ENCODE results near the gene PDE2A. TPM values are rescaled to one million over a fixed set of nuclear protein-coding genes. Genes with fewer than 3 reads are reported as not detected.

PDE2A gene
- total RNA-seq, 1 donor, result not detected

DNA sequence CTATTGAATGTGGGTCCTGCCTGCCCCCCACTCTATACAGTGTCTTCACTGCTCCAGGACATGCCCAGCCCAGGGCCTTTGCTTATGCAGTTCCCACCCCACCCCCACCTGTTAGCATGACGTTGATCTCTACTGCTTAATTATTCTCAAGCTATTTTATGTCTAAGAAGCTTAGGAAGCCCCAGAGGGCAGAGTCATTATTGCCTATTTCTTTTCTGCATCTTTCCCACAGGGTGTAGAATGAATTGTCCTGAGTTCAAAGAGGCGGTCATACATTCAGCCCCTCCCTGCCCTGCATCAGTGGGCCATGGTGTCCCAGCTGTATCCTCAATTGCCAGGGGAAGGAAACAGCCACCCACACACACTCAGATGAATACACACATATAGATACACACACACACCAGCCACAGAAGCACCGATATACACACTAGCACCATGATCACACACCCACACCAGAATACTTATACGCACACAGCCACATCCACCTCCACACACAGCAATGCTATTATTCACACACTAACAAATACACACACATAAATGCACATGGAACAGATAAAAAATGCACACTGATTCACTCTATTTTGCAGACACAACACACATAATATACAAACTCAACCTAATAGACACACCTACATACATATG is 1.5 kb downstream of the PDE2A start:
- TF ChIP-seq, protein P1, sequence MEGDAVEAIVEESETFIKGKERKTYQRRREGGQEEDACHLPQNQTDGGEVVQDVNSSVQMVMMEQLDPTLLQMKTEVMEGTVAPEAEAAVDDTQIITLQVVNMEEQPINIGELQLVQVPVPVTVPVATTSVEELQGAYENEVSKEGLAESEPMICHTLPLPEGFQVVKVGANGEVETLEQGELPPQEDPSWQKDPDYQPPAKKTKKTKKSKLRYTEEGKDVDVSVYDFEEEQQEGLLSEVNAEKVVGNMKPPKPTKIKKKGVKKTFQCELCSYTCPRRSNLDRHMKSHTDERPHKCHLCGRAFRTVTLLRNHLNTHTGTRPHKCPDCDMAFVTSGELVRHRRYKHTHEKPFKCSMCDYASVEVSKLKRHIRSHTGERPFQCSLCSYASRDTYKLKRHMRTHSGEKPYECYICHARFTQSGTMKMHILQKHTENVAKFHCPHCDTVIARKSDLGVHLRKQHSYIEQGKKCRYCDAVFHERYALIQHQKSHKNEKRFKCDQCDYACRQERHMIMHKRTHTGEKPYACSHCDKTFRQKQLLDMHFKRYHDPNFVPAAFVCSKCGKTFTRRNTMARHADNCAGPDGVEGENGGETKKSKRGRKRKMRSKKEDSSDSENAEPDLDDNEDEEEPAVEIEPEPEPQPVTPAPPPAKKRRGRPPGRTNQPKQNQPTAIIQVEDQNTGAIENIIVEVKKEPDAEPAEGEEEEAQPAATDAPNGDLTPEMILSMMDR (IDR thresholded peaks at IDR 0.05; ENCODE audit: insufficient read depth, low read length), result no peak
- no peak for DNase-seq (ENCODE audit: low read depth)
- no peak overlapping the region for H3K4me3 ChIP-seq (ENCODE audit: low read depth, low read length)

DNA sequence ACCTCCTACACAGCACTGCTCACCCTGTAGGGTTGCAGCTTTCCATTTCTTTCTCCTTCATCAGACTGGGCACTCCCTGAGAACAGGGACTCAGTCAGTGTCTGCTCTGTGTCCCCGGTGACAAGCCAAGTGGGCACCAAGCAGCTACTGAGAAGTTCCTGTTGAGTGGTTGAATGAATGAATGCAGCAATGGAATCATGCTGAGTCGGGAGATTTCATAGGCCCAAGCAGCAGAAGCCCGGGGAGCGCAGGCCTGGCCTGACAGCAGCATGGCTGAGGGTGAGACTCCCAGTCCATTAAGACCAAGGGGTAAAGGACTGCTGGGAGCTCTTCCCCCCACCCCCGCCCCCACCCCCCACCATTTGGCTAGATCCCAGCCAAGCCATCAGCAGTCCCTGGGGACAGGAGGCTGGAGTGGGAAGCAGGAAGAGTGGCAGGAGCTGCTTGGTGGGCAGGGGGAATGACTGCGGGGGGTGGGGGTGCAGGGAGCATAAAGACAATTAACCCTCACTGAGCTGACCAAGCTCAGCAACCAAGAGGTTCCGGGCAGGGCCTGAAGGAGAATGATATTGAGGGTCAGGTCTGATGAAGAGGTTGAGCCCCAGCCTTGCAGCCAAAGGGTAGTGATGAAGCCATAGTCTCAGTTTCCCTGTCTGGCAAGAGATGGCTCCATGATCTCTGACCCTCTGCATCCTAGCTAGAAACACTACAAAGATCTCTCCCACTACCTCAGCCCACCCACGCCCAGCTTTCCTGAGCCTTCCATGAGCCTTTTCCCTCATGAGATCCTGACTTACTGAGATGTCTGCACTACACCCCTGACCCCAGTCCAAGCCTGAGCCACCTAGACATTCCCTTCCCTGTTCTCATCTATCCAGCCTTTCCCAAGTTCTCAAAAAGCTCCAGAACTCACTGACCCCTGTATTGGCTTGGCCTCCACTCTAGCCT is 2.8 kb downstream of the PDE2A start:
- no peak overlapping the region for H3K4me3 ChIP-seq (ENCODE audit: low read depth, low read length)
- no peak for DNase-seq (ENCODE audit: low read depth)
- TF ChIP-seq, protein P1 (IDR thresholded peaks at IDR 0.05; ENCODE audit: insufficient read depth, low read length), result no peak

DNA sequence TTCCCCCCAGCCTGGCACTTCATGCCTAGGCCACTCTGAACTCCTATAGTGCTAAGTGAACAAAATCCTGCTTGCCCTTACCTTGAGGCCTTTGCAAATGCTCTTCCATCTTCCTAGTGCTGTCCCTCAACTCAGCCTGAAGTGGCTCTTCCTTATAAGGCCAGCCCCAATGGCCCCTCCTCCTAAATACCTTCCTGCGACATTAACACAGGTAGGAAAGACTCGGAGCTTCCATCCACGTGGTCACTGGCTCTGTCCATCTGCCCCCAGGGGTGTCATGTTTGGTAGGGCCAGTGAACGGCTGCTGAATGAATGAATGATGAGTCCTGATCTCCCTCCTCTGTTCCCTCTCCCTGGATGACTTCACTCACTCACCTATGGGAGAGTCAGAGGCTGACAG is 4.2 kb downstream of the PDE2A start:
- no peak overlapping the region for H3K4me3 ChIP-seq (ENCODE audit: low read depth, low read length)
- TF ChIP-seq, protein P1 (IDR thresholded peaks at IDR 0.05; ENCODE audit: insufficient read depth, low read length), result no peak
- no peak for DNase-seq (ENCODE audit: low read depth)

DNA sequence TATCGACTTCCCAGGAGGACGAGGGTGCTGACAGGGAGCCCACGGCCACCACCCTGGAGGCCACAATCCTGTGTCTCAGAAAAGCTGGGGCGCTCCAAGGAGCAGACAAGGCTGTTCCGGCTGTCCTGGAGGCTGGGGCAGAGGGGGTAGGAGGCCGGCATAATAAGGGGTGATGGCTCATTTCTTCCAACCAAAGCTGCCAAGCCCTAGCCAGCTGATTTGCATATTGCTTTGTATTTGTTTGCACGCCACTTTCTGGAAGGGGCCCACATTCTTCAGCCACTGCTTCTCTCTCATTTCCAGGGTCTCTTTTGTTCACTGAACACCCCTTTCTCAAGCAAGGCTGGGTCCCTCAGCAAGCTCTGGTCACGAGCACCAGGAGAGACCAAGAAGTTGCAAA is 4.7 kb downstream of the PDE2A start:
- TF ChIP-seq, protein P1 (IDR thresholded peaks at IDR 0.05; ENCODE audit: insufficient read depth, low read length), result no peak
- DNase-seq (ENCODE audit: low read depth), result no peak
- H3K4me3 ChIP-seq (ENCODE audit: low read depth, low read length), result no peak overlapping the region

DNA sequence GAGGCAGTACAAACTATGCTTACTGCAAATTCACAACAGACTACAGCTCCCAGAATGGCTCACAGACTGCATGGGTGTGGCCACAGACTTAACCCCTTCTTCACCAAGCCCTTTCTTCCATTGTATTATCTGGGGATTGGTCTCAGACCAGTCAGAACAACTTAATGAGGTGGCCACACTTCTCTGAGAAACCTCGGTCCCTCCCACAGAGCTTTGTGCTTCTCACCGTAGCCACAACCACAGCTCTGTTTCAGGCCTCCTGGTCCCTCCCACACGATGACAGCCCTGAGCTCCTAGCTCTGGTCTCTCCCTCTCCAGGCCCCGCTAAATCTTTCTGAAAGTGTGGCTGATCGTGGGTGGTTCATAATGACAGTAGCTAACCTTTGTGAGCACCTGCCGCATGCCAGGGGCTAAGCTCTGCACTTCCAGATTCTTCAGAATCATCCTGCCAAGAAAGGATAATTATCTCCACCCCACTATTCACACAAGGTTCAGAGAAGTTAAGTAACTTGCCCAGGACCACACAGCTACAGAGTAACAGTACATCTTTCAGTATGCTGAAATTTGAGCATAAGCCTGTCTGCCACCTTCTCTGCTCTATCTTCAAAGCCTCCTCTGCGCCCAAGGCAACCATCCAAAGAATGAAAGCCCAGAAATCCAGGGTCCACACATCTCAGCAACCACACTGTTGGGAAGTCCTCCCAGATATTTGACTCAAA is 5.4 kb downstream of the PDE2A start:
- TF ChIP-seq, protein P1 (IDR thresholded peaks at IDR 0.05; ENCODE audit: insufficient read depth, low read length), result no peak
- DNase-seq (ENCODE audit: low read depth), result no peak
- H3K4me3 ChIP-seq (ENCODE audit: low read depth, low read length), result no peak overlapping the region

DNA sequence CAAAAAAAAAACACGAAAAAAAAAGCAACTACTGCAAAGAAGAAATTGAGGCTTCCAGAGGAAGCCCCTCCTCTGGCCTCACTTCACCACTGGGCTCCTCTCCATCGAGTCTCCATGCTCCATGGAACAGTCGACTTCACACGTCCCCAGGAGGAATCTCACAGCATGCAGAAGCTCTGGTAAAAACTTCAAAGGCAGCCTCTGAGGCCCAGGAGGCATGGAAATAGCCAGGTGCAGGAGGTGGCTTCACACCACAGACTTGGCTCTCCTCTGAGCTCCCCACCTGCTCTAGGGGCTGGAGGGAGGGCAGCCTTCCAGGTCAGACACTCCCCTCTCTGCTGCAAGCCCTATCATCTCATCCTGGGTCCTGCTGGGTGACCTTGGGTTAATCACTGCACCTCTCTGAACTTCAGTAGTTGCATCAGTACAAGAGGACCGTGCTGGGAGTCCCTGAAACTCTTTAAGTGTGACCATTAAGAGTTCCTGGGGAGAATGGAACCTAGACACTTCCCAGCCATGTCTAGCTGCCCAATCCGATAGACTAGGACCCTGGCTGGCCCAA is 8.2 kb downstream of the PDE2A start:
- TF ChIP-seq, protein P1 (IDR thresholded peaks at IDR 0.05; ENCODE audit: insufficient read depth, low read length), result no peak
- DNase-seq (ENCODE audit: low read depth), result no peak
- H3K4me3 ChIP-seq (ENCODE audit: low read depth, low read length), result no peak overlapping the region
